ENCODE data around the gene ASTL.

ASTL gene

GRCh38 chr2:96137321-96138178 lies 752 bp downstream of the ASTL start:
- Histone ChIP-seq H3K4me1 (ENCODE audit: control insufficient read depth, insufficient read depth, low read length) (no peaks in the 10 kb centered on the region), H3K4me3 (ENCODE audit: low read depth, low read length) (no peak overlapping the region), H3K9me3 (ENCODE audit: control insufficient read depth, insufficient read depth, low read depth, low read length) (no peaks in the 10 kb centered on the region), H3K27ac (ENCODE audit: extremely low read depth, low read depth, low read length) (no peak overlapping the region), H3K36me3 (ENCODE audit: control insufficient read depth in 2 of 2, insufficient read depth in 1 of 2, low read length in 2 of 2) (no peaks in the 10 kb centered on the region)
- ChIA-PET POLR2A (interaction anchor here (2.2 kb wide), 1 partner anchor 37 kb away, joined by 8 read pairs; no protein-coding TSS in a partner anchor), CTCF (interaction anchor here (0.6 to 10.0 kb wide), 12 partner anchors 9 to 371 kb away, joined by 3 to 142 read pairs (median 4); partner anchors contain the start of genes CIAO1 and DUSP2)
- TF ChIP-seq ZNF354C (tag by site-specific recombination; IDR thresholded peaks at IDR 0.05; ENCODE audit: borderline replicate concordance, low read depth) = no peak
- TF ChIP-seq IKZF3 (tag by site-specific recombination; IDR thresholded peaks at IDR 0.05) = no peak
- TF ChIP-seq ZBTB20 (tag by site-specific recombination; IDR thresholded peaks at IDR 0.05) = no peak
- no peak for TF ChIP-seq ZNF843 (tag by site-specific recombination; IDR thresholded peaks at IDR 0.05)
- TF ChIP-seq ZNF202 (tag by site-specific recombination; IDR thresholded peaks at IDR 0.05; ENCODE audit: borderline replicate concordance) = no peak
- TF ChIP-seq ZFP37 (tag by site-specific recombination; IDR thresholded peaks at IDR 0.05) = no peak
- TF ChIP-seq ZNF132 (tag by site-specific recombination; IDR thresholded peaks at IDR 0.05; ENCODE audit: borderline replicate concordance) = no peak
- no peak for TF ChIP-seq ZFP41 (tag by site-specific recombination; IDR thresholded peaks at IDR 0.05; ENCODE audit: borderline replicate concordance)
- no peak for TF ChIP-seq MEIS1 (CRISPR knock-in tag; IDR thresholded peaks at IDR 0.05; ENCODE audit: borderline replicate concordance)

- ChIA-PET CTCF (interaction anchor here (0.6 to 10.0 kb wide), 6 partner anchors 10 to 138 kb away, joined by 3 to 142 read pairs (median 4); partner anchors contain the start of gene DUSP2), POLR2A (no interaction called here)
- Histone ChIP-seq H3K36me3 (ENCODE audit: control insufficient read depth in 2 of 2, insufficient read depth in 1 of 2, low read length in 2 of 2) (no peaks in the 10 kb centered on the region), H3K9me3 (ENCODE audit: control insufficient read depth, insufficient read depth, low read depth, low read length) (no peaks in the 10 kb centered on the region), H3K4me1 (ENCODE audit: control insufficient read depth, insufficient read depth, low read length) (no peaks in the 10 kb centered on the region), H3K27ac (ENCODE audit: extremely low read depth, low read depth, low read length) (no peak overlapping the region), H3K4me3 (ENCODE audit: low read depth, low read length) (no peak overlapping the region)
- TF ChIP-seq PRDM10 (tag by site-specific recombination; IDR thresholded peaks at IDR 0.05) (peak; percentile 3; the same call in 1 of the 2 replicates), CTCF (tag by site-specific recombination; IDR thresholded peaks at IDR 0.05) (no peak), SETDB1 (IDR thresholded peaks at IDR 0.05; ENCODE audit: insufficient read length, low read length) (no peak), ZSCAN5A (tag by site-specific recombination; IDR thresholded peaks at IDR 0.05) (no peak)
Measured at GRCh38 chr2:96136129-96136720, 2.1 kb downstream of the ASTL start.

Data from HEK293 (cell line).